OCI-LY7 (cell line): Measurements from ENCODE around the gene MAT1A. TPM values are rescaled to one million over a fixed set of nuclear protein-coding genes. Genes with fewer than 3 reads are reported as not detected.

Experiments
- BruUV-seq: library from RNA; stranded (reverse); fragments of 400-500 nt; replicated peaks from 2 replicates; lab custom pipeline; 2021; lab: Mats Ljungman, UMichigan
- CTCF ChIA-PET: fragments of 300-600 bp; sonication (Branson Sonifier 250); formaldehyde crosslinking; loops from one replicate; lab custom pipeline; 2022; ENCODE audit warnings: antibody characterized with exemption; ENCODE audit not compliant: unreplicated experiment; lab: Charles Lee
- POLR2A ChIA-PET: fragments of 300-600 bp; sonication (Branson Sonifier 250); formaldehyde crosslinking; loops from one replicate; lab custom pipeline; 2022; ENCODE audit warnings: antibody characterized with exemption; lab: Charles Lee
- DNase-seq: peaks from one replicate; pipeline ENCODE4 v3.0.0-alpha.2; 2015; ENCODE audit warnings: low spot score
- H2AFZ ChIP-seq: fragments of 200-600 bp; sonication (generic), shearing (Covaris generic); 2 replicates; pipeline ENCODE4 v1.6.1; 2014; ENCODE audit warnings: mild to moderate bottlenecking, antibody characterized with exemption, low read length, moderate library complexity
- H3K27ac ChIP-seq: fragments of 200-600 bp; sonication (generic); 2 replicates; pipeline ENCODE4 v1.5.1; 2014; ENCODE audit warnings: mixed run types, low read depth, mild to moderate bottlenecking, moderate library complexity, low read length, inconsistent platforms; ENCODE audit not compliant: poor library complexity, severe bottlenecking
- H3K36me3 ChIP-seq: fragments of 200-600 bp; sonication (generic); 2 replicates; pipeline ENCODE4 v1.6.1; 2014; ENCODE audit warnings: mild to moderate bottlenecking, antibody characterized with exemption, low read length, moderate library complexity, mixed read lengths; ENCODE audit not compliant: insufficient read depth
- H3K4me1 ChIP-seq: fragments of 200-600 bp; sonication (generic); 2 replicates; pipeline ENCODE4 v1.5.1; 2014; ENCODE audit warnings: mild to moderate bottlenecking, low read length; ENCODE audit not compliant: insufficient read depth, poor library complexity, severe bottlenecking
- H3K4me2 ChIP-seq: fragments of 200-600 bp; sonication (generic); 2 replicates; pipeline ENCODE4 v1.6.1; 2014; ENCODE audit warnings: mild to moderate bottlenecking, low read length
- H3K4me3 ChIP-seq: fragments of 200-600 bp; sonication (generic); 2 replicates; pipeline ENCODE4 v1.5.1; 2014; ENCODE audit warnings: mild to moderate bottlenecking, low read depth, low read length; ENCODE audit not compliant: poor library complexity, severe bottlenecking
- H3K79me2 ChIP-seq: fragments of 200-600 bp; sonication (generic); 2 replicates; pipeline ENCODE4 v1.6.1; 2016; ENCODE audit warnings: low read depth, mild to moderate bottlenecking, low read length, moderate library complexity, mixed read lengths; ENCODE audit not compliant: insufficient read depth
- H3K9me2 ChIP-seq: fragments of 200-600 bp; sonication (generic); 2 replicates; pipeline ENCODE4 v1.6.1; 2016; ENCODE audit warnings: mild to moderate bottlenecking, low read length, mixed read lengths; ENCODE audit not compliant: insufficient read depth
- H3K9me3 ChIP-seq: fragments of 200-600 bp; sonication (generic); 2 replicates; pipeline ENCODE4 v1.6.1; 2014; ENCODE audit warnings: mild to moderate bottlenecking, mixed run types, low read length, mixed read lengths
- H4K20me1 ChIP-seq: fragments of 200-600 bp; sonication (generic); 2 replicates; pipeline ENCODE4 v1.6.1; 2014; ENCODE audit warnings: mild to moderate bottlenecking, antibody characterized with exemption, low read length, moderate library complexity, mixed read lengths; ENCODE audit not compliant: insufficient read depth
- EZH2phosphoT487 ChIP-seq: fragments of 200-600 bp; sonication (generic); IDR thresholded peaks from 2 replicates; pipeline ENCODE4 v1.6.1; 2018; ENCODE audit warnings: low read depth, borderline replicate concordance, mild to moderate bottlenecking, mixed run types, antibody characterized with exemption, low read length, moderate library complexity, mixed read lengths
- intact Hi-C: fragments of 100-400 bp; cut with micrococcal nuclease; formaldehyde crosslinking; loops from one replicate; pipeline ENCODE4 v1.10.0; 2022; ENCODE audit not compliant: unreplicated experiment
- total RNA-seq, 2 experiments: library from RNA; depleted of rRNA in 1 of 2; stranded (reverse); fragments of >200 nt in 1 of 2; shearing (Covaris generic) in 1 of 2; gene quantifications; 2 replicates each; pipeline ENCODE4 v1.2.3, GENCODE V29; 2014 to 2022
- TF ChIP-seq, protein P1 (sequence below): fragments of 200-600 bp; sonication (generic); conservative IDR thresholded peaks from 2 replicates; pipeline ENCODE4 v1.5.1; 2014; ENCODE audit warnings: mild to moderate bottlenecking, antibody characterized with exemption, low read length, moderate library complexity, mixed read lengths

Gene MAT1A
- total RNA-seq, 2 experiments from 2014 or later, result not detected

DNA sequence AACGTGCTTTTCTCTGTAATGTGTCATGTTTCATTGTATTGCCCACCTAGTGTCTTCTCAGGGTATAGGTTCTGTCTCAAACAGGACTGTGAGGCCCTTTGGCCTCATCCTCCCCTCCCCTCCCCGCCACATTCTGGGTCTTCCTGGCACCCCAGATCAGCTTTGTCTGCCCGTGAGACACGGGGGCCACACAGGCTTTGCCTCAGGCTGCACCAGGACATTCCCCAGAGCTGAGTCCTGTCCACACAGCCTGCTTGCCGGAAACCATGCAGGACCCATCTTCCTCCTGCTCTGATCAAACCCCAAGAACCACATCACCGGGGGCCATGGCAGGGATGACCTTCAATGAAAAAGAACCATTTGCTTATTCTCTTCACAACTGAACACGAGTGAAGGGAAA is 18.6 kb downstream of the MAT1A start:
- H3K9me2 ChIP-seq, result no peaks in the 10 kb centered on the region

DNA sequence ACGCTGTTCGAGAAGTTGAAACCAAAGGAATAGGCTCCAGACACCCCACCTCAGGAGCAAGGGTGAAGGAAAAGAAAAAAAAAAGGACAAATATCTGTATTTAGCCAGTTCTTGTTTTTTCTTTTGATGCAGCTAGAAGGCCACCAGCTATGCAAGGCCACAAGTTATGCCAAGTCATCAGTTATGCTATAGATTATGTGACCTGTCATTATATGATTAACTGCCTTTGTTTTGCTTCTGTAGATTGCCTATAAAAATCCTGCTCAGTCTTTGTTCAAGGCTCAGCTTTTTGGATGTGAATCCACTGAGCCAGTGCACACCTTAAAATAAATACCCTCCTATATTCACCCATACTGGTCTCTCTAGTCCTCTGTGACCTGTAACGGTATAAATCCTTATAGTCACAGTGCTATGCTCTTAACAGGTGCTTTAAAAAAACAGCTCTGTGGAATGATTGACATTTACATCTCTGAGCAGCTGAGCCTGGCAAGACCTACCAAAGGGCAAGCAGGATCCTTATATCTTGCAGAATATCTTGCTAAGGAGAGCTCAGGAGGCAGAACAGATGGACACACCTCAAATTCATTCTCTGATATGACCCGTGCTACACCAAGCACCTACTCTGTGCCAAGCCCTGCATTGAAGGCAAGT is 20.4 kb downstream of the MAT1A start:
- Histone ChIP-seq H3K4me3 (no peak overlapping the region), H2AFZ (no peak overlapping the region), H3K9me3 (no peaks in the 10 kb centered on the region), H3K4me2 (no peak overlapping the region), H4K20me1 (no peaks in the 10 kb centered on the region), H3K27ac (no peak overlapping the region), H3K4me1 (no peaks in the 10 kb centered on the region), H3K36me3 (no peaks in the 10 kb centered on the region), H3K79me2 (no peaks in the 10 kb centered on the region), H3K9me2 (no peaks in the 10 kb centered on the region)
- DNase-seq, result no peak
- no peak for TF ChIP-seq EZH2phosphoT487
- TF ChIP-seq, protein P1, sequence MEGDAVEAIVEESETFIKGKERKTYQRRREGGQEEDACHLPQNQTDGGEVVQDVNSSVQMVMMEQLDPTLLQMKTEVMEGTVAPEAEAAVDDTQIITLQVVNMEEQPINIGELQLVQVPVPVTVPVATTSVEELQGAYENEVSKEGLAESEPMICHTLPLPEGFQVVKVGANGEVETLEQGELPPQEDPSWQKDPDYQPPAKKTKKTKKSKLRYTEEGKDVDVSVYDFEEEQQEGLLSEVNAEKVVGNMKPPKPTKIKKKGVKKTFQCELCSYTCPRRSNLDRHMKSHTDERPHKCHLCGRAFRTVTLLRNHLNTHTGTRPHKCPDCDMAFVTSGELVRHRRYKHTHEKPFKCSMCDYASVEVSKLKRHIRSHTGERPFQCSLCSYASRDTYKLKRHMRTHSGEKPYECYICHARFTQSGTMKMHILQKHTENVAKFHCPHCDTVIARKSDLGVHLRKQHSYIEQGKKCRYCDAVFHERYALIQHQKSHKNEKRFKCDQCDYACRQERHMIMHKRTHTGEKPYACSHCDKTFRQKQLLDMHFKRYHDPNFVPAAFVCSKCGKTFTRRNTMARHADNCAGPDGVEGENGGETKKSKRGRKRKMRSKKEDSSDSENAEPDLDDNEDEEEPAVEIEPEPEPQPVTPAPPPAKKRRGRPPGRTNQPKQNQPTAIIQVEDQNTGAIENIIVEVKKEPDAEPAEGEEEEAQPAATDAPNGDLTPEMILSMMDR, result no peak
- ChIA-PET POLR2A (interaction anchor here (0.9 kb wide), 1 partner anchor 13 kb away, joined by 4 read pairs; no protein-coding TSS in a partner anchor), CTCF (no interaction called here)
- intact Hi-C loops, result no loop called here
- BruUV-seq, result no TSS peak

More for the DNA sequence above, 18.6 kb downstream of the MAT1A start:
- ChIA-PET CTCF (no interaction called here), POLR2A (no interaction called here)
- H3K27ac ChIP-seq, result no peak overlapping the region
- no peaks in the 10 kb centered on the region for H3K4me1 ChIP-seq
- no peak overlapping the region for H2AFZ ChIP-seq
- H3K4me3 ChIP-seq, result no peak overlapping the region
- no peaks in the 10 kb centered on the region for H3K79me2 ChIP-seq
- no TSS peak for BruUV-seq
- no peaks in the 10 kb centered on the region for H4K20me1 ChIP-seq
- H3K9me3 ChIP-seq, result no peaks in the 10 kb centered on the region
- TF ChIP-seq EZH2phosphoT487, result no peak
- TF ChIP-seq, protein P1, result no peak
- H3K36me3 ChIP-seq, result no peaks in the 10 kb centered on the region
- H3K4me2 ChIP-seq, result no peak overlapping the region
- no peak for DNase-seq
- intact Hi-C loops, result no loop called here

DNA sequence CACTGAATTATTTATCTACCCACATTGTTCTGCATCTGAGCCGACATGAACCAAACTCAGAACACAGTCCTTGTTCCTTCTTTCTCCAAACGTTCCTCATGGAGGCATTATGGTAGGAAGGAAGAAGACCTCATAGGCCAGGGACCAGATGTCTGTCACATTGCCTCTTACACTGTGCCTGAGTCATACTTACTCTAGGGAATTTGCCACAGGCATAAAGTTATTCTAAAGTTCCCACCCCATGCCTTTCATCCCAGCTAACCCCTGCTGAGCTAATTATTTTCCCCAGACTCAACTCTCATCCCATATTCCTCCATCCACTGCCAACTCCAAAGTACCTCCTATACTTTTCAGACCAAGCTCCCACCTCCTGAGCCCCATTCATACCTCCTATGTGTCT is 21.2 kb downstream of the MAT1A start:
- Histone ChIP-seq H3K36me3 (no peaks in the 10 kb centered on the region), H3K9me3 (no peaks in the 10 kb centered on the region), H4K20me1 (no peaks in the 10 kb centered on the region), H3K9me2 (no peaks in the 10 kb centered on the region), H3K4me1 (no peaks in the 10 kb centered on the region), H3K4me3 (no peak overlapping the region), H2AFZ (no peak overlapping the region), H3K27ac (no peak overlapping the region), H3K4me2 (no peak overlapping the region), H3K79me2 (no peaks in the 10 kb centered on the region)
- no TSS peak for BruUV-seq
- DNase-seq, result no peak
- intact Hi-C loops, result no loop called here
- ChIA-PET CTCF (no interaction called here), POLR2A (interaction anchor here (0.6 kb wide), 1 partner anchor 714 kb away, joined by 3 read pairs; no protein-coding TSS in a partner anchor)
- no peak for TF ChIP-seq EZH2phosphoT487
- TF ChIP-seq, protein P1, result no peak
